Measurements from ENCODE around the gene MFSD11.
"Not testable (repeated sequence)": the region's sequence is repeated elsewhere in the genome, so short reads cannot be mapped to it uniquely, and the experiment has no call there.

The MFSD11 gene

DNA sequence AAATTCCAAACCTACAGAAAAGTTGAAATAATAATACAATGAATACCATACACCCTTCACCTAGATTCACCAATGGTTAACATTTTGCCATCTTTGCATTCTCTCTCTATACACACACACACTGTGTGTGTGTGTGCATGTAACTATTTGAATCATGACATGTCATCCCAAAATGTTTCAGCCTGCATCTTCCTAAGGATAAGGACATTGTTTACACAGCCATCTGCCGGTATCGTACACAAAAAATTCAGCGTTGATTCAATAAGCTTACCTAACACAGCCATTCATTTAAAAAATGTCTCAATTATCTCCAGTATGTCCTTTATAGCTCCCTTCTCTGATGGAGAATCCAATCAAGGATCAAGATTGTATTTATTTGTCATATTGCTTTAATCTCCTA is 31.1 kb upstream of the MFSD11 start:
- DNase-seq (ENCODE audit: low read depth), result no peak
- no peak overlapping the region for H3K4me3 ChIP-seq (ENCODE audit: low read depth, low read length)

DNA sequence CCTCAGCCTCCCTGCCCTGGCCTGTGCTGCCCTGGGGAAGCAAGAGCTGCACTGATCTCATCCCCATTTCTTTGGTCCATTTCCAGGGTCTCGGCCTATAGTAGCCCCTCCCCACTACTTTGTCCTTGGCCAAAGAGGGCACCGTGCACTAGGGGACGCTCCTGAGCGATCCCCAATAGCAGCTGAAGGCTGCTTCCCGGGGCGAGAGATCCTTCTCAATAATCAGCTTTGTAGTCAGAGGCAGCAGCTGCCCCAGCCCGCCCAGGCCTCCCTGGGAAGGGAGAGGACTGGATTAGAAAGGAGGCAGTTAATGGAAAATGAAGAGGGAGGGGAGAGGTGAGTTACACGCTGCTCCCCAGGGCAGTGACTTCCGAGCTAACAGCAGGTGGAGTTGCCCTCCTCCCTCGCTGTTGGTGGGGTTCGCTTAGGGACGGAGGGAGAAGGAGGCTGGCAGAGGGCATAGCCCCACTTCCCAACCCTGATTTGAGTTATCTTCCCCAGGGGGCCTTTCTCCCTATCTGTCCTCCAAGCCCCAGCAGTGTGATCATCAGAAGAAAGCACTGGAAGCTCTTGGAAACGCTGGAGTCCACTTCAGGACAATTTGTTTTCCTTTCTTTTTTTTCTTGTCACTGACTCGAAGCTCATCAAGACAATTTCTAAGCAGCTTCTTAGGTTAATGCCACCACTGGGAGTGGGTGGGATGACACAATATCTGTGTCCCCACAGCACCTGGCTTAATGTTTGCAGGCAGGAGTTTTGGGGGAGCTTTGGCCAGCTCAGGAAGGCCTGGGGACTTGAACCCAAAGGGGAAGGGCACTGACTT is 29.7 kb upstream of the MFSD11 start:
- H3K4me3 ChIP-seq (ENCODE audit: low read depth, low read length), result peak overlapping the region; percentile 76
- no peak for DNase-seq (ENCODE audit: low read depth)

DNA sequence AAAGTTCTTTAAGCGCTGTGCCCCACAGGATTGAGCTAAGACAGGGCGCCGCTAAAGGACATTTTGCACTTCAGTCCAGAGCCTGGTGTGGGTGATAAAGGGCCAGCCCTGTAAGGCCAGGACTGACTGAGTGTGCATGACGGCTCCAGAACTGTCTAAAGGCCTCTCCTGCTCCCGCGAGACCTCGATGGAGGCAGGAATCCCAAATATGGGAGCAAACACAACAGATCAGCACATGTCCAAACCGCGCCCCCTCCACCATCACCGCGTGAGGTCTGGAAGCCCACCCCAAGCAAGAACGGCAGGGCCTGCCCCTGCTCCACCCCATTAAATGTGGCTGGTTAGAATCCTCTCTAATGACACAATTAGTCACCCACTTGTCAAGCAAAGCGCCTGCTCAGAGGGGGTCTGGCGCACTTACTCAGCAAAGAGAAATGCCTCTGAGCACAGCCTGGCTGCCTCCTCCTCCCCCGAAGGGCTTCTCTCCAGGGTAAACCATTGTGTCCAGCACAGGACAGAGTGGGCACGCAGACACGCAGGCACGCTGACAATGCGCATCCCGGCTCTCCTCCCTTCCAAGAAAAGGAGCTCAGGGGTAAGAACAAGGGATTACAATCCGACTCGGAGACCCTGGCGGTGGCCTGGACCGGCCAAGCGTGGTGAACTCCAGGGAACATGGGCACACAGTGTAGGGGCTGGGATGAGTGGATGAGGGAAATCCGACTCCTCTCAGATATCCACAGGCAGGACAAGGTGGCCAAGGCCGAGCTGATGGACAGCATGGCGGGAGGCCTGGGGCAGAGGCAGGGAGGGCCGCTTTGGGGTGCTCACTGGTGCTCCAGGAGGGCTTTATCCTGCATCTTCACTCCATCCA is 28.6 kb upstream of the MFSD11 start:
- H3K4me3 ChIP-seq (ENCODE audit: low read depth, low read length), result peak overlapping the region; percentile 76
- DNase-seq (ENCODE audit: low read depth), result peak; percentile 98

DNA sequence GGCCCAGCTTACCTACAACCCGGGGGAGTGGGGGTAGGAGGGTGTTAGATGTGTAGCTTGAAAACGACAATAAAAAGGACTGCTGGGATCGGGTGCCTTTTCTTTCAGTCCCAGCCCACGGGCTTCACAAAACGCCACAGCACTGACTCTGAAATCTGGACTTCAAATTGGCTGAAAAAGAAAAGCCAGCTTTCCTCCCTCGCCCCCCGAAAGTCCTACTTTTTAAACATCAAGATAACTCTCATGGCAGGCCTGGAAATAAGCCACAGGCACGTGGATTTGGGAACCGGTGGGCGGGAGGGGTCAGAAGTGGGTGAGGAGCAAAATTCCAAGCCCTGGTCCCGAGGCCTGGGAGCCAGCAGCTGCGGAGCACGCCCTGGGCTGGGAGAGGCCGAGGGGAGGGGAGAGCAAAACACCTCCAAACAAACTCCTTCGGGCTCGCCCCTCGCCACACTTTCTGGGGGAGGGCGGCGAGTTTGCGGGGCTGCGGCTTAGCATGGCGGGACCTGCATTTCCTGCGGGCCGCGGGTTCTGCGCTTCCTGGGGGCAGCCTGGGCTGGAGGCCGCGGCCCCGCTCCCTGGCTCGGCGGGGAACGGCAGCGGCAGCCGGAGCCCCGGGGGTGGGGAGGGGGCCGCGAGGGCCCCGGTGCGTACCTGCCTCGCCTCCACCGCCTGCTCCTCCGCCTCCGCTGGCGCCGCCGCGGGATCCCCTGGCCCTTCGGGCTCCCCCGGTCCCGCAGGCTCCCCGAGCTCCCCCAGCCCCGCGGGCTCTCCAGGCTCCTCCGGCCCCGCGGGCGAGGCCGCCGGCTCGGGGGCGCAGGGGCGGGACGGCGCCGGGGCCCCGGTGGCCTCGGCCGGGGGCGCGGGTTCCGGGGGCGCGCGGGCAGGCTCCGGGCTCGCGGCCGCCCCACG is 27.7 kb upstream of the MFSD11 start:
- H3K4me3 ChIP-seq (ENCODE audit: low read depth, low read length), result peak overlapping the region; percentile 76

GRCh38 chr17:76710863-76711611 is 26.9 kb upstream of the MFSD11 start, which contains the start of gene MXRA7:
MXRA7 (minus strand) TSS chr17:76710965; CDS start chr17:76710946, 19 bp downstream.
- no peak for DNase-seq (ENCODE audit: low read depth)

More for the DNA sequence above, 27.7 kb upstream of the MFSD11 start:
- not testable (repeated sequence) for DNase-seq (ENCODE audit: low read depth)

GRCh38 chr17:76712321-76712720 is 25.6 kb upstream of the MFSD11 start:
- H3K4me3 ChIP-seq (ENCODE audit: low read depth, low read length), result not testable (repeated sequence)

More at GRCh38 chr17:76710863-76711611, 26.9 kb upstream of the MFSD11 start, which contains the start of gene MXRA7:
- H3K4me3 ChIP-seq (ENCODE audit: low read depth, low read length), result peak within 1 kb of the TSS; percentile 76

GRCh38 chr17:76713765-76714164 is 24.2 kb upstream of the MFSD11 start:
- no peak overlapping the region for H3K4me3 ChIP-seq (ENCODE audit: low read depth, low read length)
- DNase-seq (ENCODE audit: low read depth), result no peak

More at GRCh38 chr17:76712321-76712720, 25.6 kb upstream of the MFSD11 start:
- DNase-seq (ENCODE audit: low read depth), result not testable (repeated sequence)

DNA sequence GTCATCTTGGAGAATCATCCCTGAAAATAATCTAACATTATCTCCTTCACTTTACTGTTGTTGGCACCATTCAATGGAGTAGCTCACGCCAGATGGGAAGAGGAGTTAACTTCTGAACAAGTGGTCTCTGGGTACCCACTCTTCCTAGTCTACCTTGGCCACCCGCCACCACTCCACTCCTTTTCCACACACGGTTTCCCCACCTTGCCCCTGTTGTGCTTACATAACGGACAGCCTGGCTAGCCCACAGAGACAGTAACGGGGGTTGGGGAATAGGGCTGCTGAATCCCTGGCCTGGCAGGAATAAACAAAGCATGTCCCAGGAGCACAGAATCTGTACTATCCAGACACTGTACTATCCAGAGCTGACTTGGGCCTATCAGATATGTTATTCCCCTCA is 23.6 kb upstream of the MFSD11 start:
- no peak for DNase-seq (ENCODE audit: low read depth)

DNA sequence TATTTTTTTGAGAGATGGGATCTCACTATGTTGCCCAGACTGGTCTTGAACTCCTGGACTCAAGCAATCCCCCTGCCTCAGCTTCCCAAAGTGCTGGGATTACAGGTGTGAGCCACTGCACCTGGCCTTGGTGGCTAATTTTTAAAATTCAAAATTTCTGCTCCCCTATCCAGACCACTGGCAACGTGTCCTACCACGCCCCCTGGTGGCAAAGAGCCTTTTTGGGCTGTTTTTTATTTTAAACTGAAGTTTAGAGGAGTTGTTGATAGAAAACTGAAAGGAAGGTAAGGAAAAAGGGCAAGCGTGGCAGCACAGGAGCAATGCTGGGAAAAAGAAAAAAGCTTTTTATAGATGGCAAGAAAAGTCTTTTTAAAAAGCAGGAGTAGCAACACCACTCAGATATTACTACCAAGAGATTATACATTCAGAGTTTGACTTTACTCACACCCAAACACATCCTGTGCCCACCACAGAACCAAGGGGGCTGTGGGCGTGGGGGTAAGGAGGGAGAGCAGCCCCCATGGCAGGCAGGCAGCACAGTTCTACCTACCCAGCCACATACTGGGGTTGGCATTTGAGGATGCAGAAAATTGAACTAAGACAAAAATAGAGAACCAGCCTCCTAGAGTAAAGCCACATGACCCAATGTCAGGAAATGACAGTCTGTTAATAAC is 23.0 kb upstream of the MFSD11 start:
- H3K4me3 ChIP-seq (ENCODE audit: low read depth, low read length), result no peak overlapping the region
- no peak for DNase-seq (ENCODE audit: low read depth)

More for the DNA sequence above, 23.6 kb upstream of the MFSD11 start:
- H3K4me3 ChIP-seq (ENCODE audit: low read depth, low read length), result no peak overlapping the region

GRCh38 chr17:76715496-76715830 is 22.5 kb upstream of the MFSD11 start:
- DNase-seq (ENCODE audit: low read depth), result no peak
- no peak overlapping the region for H3K4me3 ChIP-seq (ENCODE audit: low read depth, low read length)

GRCh38 chr17:76716146-76716838 is 21.6 kb upstream of the MFSD11 start:
- peak; percentile 99 for DNase-seq (ENCODE audit: low read depth)
- H3K4me3 ChIP-seq (ENCODE audit: low read depth, low read length), result peak overlapping the region; percentile 15

GRCh38 chr17:76716839-76717215 is 21.1 kb upstream of the MFSD11 start:
- no peak overlapping the region for H3K4me3 ChIP-seq (ENCODE audit: low read depth, low read length)
- peak; percentile 90 for DNase-seq (ENCODE audit: low read depth)

- DNase-seq (ENCODE audit: low read depth), result no peak
- no peak overlapping the region for H3K4me3 ChIP-seq (ENCODE audit: low read depth, low read length)
These were observed 19.4 kb upstream of the MFSD11 start for GRCh38 chr17:76718516-76718915.

DNA sequence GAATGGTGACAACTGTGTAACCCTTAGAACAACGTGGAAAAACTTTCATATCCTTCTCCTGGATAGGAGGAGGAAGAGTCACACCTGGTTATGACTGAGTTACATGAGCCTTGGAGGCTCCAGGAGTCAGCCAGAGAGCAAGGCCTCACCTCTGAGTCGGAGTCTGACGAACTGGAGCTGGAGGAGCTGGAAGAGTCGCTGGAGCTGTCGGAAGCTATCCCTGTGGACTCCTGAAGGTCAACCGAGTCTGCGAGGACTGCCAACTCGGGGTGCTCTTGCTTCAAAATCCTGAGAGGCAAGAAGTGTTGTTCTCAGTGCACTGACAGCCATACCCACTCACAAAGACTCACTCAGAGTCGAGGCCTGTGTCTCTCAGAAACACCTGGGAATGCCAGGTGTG is 17.7 kb upstream of the MFSD11 start:
- H3K4me3 ChIP-seq (ENCODE audit: low read depth, low read length), result no peak overlapping the region
- no peak for DNase-seq (ENCODE audit: low read depth)

- no peak for DNase-seq (ENCODE audit: low read depth)
- H3K4me3 ChIP-seq (ENCODE audit: low read depth, low read length), result no peak overlapping the region
These were observed 17.0 kb upstream of the MFSD11 start for GRCh38 chr17:76720941-76721340.

- no peak for DNase-seq (ENCODE audit: low read depth)
- H3K4me3 ChIP-seq (ENCODE audit: low read depth, low read length), result no peak overlapping the region
These were observed 16.5 kb upstream of the MFSD11 start for GRCh38 chr17:76721463-76721862.

DNA sequence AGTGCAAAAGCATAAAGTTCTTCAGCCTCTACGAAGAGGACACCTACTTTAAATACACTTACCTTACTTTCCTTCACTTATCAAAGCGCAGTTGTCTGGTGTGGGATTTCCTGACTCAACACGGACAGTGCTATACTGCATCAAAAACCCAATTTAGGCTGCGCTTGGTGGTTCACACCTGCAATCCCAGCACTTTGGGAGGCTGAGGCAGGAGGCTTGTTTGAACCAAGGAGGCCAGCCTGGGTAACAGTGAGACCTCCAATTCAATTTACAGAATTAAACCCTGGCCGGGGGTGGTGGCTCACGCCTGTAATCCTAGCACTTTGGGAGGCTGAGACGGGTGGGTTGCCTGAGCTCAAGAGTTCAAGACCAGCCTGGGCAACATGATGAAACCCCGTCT is 15.6 kb upstream of the MFSD11 start:
- H3K4me3 ChIP-seq (ENCODE audit: low read depth, low read length), result no peak overlapping the region
- no peak for DNase-seq (ENCODE audit: low read depth)

DNA sequence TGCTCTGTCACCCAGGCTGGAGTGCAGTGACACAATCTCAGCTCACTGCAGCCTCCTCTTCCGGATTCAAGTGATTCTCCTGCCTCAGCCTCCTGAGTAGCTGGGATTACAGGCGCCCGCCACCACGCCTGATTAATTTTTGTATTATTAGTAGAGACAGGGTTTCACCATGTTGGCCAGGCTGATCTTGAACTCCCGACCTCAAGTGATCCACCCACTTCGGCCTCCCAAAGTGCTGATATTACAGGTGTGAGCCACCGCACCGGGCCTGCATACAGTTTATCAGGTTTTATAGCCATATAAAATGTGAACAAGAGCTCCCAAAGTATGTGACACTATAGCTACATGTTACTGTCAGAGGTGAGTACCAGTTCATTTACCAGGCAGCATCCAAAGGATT is 14.9 kb upstream of the MFSD11 start:
- not testable (repeated sequence) for DNase-seq (ENCODE audit: low read depth); H3K4me3 ChIP-seq (ENCODE audit: low read depth, low read length)

Measured in skeletal muscle cell (primary cell).